Kidney (tissue), 14 donors: ENCODE results near the gene SOCS4. TPM values are rescaled to one million over a fixed set of nuclear protein-coding genes. Genes with fewer than 3 reads are reported as not detected.

Source experiments
- DNase-seq, 5 donors: peaks; one replicate each; pipeline ENCODE4 v3.0.0-alpha.2; 2013 to 2020
- FAIRE-seq: peaks from 2 replicates; lab custom pipeline; 2012; peaks lifted over from hg19 to GRCh38; lab: Jason Lieb, UNC
- H3K27ac ChIP-seq, 2 donors: one replicate each; pipeline ENCODE4 v1.7.0; 2013; ENCODE audit warnings: low read depth in 2 of 2, low read length in 2 of 2, inconsistent platforms in 1 of 2
- H3K27me3 ChIP-seq: one replicate; pipeline ENCODE4 v1.7.1; 2013; ENCODE audit warnings: low read length, inconsistent platforms; ENCODE audit not compliant: control insufficient read depth, insufficient read depth
- H3K36me3 ChIP-seq, 3 donors: one replicate each; pipeline versions ENCODE4 v1.7.0 to v1.7.1; 2013; ENCODE audit warnings: low read length in 3 of 3, control low read depth in 1 of 3, inconsistent platforms in 1 of 3; ENCODE audit not compliant: insufficient read depth in 3 of 3, control insufficient read depth in 2 of 3
- H3K4me1 ChIP-seq, 3 donors: one replicate each; pipeline versions ENCODE4 v1.7.0 to v1.7.1; 2013; ENCODE audit warnings: low read length in 3 of 3, inconsistent platforms in 1 of 3, low read depth in 1 of 3; ENCODE audit not compliant: control insufficient read depth in 2 of 3, insufficient read depth in 2 of 3
- H3K4me3 ChIP-seq, 3 donors: one replicate each; pipeline versions ENCODE4 v1.7.0 to v1.8.1; 2013; ENCODE audit warnings: low read length in 3 of 3, control low read depth in 1 of 3, inconsistent platforms in 1 of 3
- H3K9ac ChIP-seq, 3 donors: one replicate each; pipeline versions ENCODE4 v1.7.0 to v1.7.1; 2013; ENCODE audit warnings: low read length in 3 of 3, control low read depth in 1 of 3, inconsistent platforms in 1 of 3
- H3K9me3 ChIP-seq, 3 donors: one replicate each; pipeline versions ENCODE4 v1.7.0 to v1.7.1; 2013; ENCODE audit warnings: low read length in 3 of 3, control low read depth in 1 of 3, inconsistent platforms in 1 of 3; ENCODE audit not compliant: control insufficient read depth in 2 of 3, insufficient read depth in 1 of 3
- CTCF ChIP-seq: IDR thresholded peaks from 3 replicates; pipeline ENCODE4 v1.5.1; 2012; ENCODE audit warnings: mild to moderate bottlenecking, moderate library complexity, borderline replicate concordance; ENCODE audit not compliant: insufficient read depth; ENCODE audit errors: extremely low read depth
- intact Hi-C: fragments of 100-400 bp; cut with DNase I; formaldehyde crosslinking; loops from one replicate; pipeline ENCODE4 v1.11.1; 2022
- polyA plus RNA-seq: library from polyadenylated mRNA; stranded (reverse); fragments of 350-450 nt; fragmentation: Illumina TruSeq; extraction: RNeasy Lipid Tissue Mini Kit (QIAGEN cat#74804); gene quantifications from one replicate; pipeline ENCODE4 v1.2.3, GENCODE V29; 2014; ENCODE audit warnings: low read depth, low replicate concordance; ENCODE audit not compliant: insufficient read depth
- total RNA-seq: library from RNA; stranded (reverse); fragmentation: NEBNext Ultra II Directional; extraction: Animal tissue kit (Norgen Biotek cat#: 25700); gene quantifications from one replicate; pipeline ENCODE4 v1.2.1, GENCODE V29; 2021
- donor health status: control.
- donor health status: control.
- donor health status: control.
- donor health status: control.
- donor health status: control.
- donor health status: DM: yes; HTN: yes; CAD: no.
- donor health status: Normal renal cell carcinoma (clear cell type).

The SOCS4 gene
- total and polyA plus RNA-seq, 2 donors from 2014 or later: 6.0 to 30.5 TPM

GRCh38 chr14:55097881-55098560 is 71.0 kb downstream of the SOCS4 start:
- DNase-seq (no peak), FAIRE-seq (no peak)
- intact Hi-C loops: no loop called here
- Histone ChIP-seq H3K27ac (peak overlapping the region in 1 of 2 donors; percentile 3), H3K9ac (no peak overlapping the region), H3K9me3 (no peaks in the 10 kb centered on the region), H3K27me3 (no peaks in the 10 kb centered on the region), H3K4me1 (peaks cover 4 to 14% (median 10%) of the 10 kb centered on the region in 3 donors), H3K36me3 (no peaks in the 10 kb centered on the region), H3K4me3 (no peak overlapping the region)
- no peak for TF ChIP-seq CTCF

GRCh38 chr14:55098561-55098898 is 71.5 kb downstream of the SOCS4 start:
- DNase-seq (no peak), FAIRE-seq (no peak)
- TF ChIP-seq CTCF: no peak
- H3K4me3 ChIP-seq: no peak overlapping the region
- no peak overlapping the region for H3K9ac ChIP-seq
- no peaks in the 10 kb centered on the region for H3K9me3 ChIP-seq
- no peaks in the 10 kb centered on the region for H3K36me3 ChIP-seq
- H3K4me1 ChIP-seq: peaks cover 7 to 19% (median 15%) of the 10 kb centered on the region in 3 donors
- no peaks in the 10 kb centered on the region for H3K27me3 ChIP-seq
- H3K27ac ChIP-seq: no peak overlapping the region
- intact Hi-C loops: no loop called here

Other genes with a start within 250 kb of the SOCS4 start
- 9.2 TPM for gene GCH1, start 124.4 kb upstream of the SOCS4 start, total RNA-seq
- gene GCH1, start 124.4 kb upstream of the SOCS4 start, polyA plus RNA-seq: 12.3 TPM
- gene WDHD1, start 137 bp upstream of the SOCS4 start, total RNA-seq: 3.3 TPM
- 1.8 TPM for gene WDHD1, start 137 bp upstream of the SOCS4 start, polyA plus RNA-seq
- gene MAPK1IP1L, start 24.4 kb downstream of the SOCS4 start, total RNA-seq: 101 TPM
- 43.3 TPM for gene MAPK1IP1L, start 24.4 kb downstream of the SOCS4 start, polyA plus RNA-seq
- gene LGALS3, start 102.0 kb downstream of the SOCS4 start, total RNA-seq: 235 TPM
- 241 TPM for gene LGALS3, start 102.0 kb downstream of the SOCS4 start, polyA plus RNA-seq
- 0.60 TPM for gene DLGAP5, start 164.3 kb downstream of the SOCS4 start, total RNA-seq
- gene DLGAP5, start 164.3 kb downstream of the SOCS4 start, polyA plus RNA-seq: not detected
- gene FBXO34, start 244.2 kb downstream of the SOCS4 start, total RNA-seq: 38.5 TPM
- gene FBXO34, start 244.2 kb downstream of the SOCS4 start, polyA plus RNA-seq: 12.8 TPM